Osteocyte (in vitro differentiated cells): ENCODE results near the gene MTRF1L. TPM values are rescaled to one million over a fixed set of nuclear protein-coding genes. Genes with fewer than 3 reads are reported as not detected.

Source experiments
- DNase-seq: peaks from one replicate; pipeline ENCODE4 v3.0.0; 2021; ENCODE audit warnings: mixed read lengths; ENCODE audit not compliant: unreplicated experiment; ENCODE audit errors: extremely low spot score
- H3K27ac Mint-ChIP-seq: one replicate; pipeline ENCODE4 v1.8.0; 2021; ENCODE audit warnings: mild to moderate bottlenecking, mixed read lengths; ENCODE audit not compliant: unreplicated experiment
- H3K27me3 Mint-ChIP-seq: one replicate; pipeline ENCODE4 v1.8.0; 2021; ENCODE audit warnings: mixed read lengths; ENCODE audit not compliant: unreplicated experiment
- H3K36me3 Mint-ChIP-seq: one replicate; pipeline ENCODE4 v1.8.0; 2021; ENCODE audit warnings: mixed read lengths; ENCODE audit not compliant: unreplicated experiment
- H3K4me1 Mint-ChIP-seq: one replicate; pipeline ENCODE4 v1.8.0; 2021; ENCODE audit warnings: mixed read lengths; ENCODE audit not compliant: unreplicated experiment
- H3K4me3 Mint-ChIP-seq: one replicate; pipeline ENCODE4 v1.8.0; 2021; ENCODE audit warnings: mild to moderate bottlenecking, moderate library complexity, mixed read lengths; ENCODE audit not compliant: unreplicated experiment
- H3K9me3 Mint-ChIP-seq: one replicate; pipeline ENCODE4 v1.8.0; 2021; ENCODE audit warnings: mixed read lengths; ENCODE audit not compliant: unreplicated experiment
- total RNA-seq: library from RNA; stranded (reverse); gene quantifications from 2 replicates; pipeline ENCODE4 v1.2.1, GENCODE V29; 2021
- TF ChIP-seq, protein P1 (sequence below): fragments of 200-600 bp; sonication (generic); IDR thresholded peaks from 2 replicates; pipeline ENCODE4 v1.5.0; 2021; ENCODE audit warnings: antibody characterized with exemption, mild to moderate bottlenecking, moderate library complexity

The MTRF1L gene
- total RNA-seq, 1 donor from 2014 or later = 15.9 TPM

DNA sequence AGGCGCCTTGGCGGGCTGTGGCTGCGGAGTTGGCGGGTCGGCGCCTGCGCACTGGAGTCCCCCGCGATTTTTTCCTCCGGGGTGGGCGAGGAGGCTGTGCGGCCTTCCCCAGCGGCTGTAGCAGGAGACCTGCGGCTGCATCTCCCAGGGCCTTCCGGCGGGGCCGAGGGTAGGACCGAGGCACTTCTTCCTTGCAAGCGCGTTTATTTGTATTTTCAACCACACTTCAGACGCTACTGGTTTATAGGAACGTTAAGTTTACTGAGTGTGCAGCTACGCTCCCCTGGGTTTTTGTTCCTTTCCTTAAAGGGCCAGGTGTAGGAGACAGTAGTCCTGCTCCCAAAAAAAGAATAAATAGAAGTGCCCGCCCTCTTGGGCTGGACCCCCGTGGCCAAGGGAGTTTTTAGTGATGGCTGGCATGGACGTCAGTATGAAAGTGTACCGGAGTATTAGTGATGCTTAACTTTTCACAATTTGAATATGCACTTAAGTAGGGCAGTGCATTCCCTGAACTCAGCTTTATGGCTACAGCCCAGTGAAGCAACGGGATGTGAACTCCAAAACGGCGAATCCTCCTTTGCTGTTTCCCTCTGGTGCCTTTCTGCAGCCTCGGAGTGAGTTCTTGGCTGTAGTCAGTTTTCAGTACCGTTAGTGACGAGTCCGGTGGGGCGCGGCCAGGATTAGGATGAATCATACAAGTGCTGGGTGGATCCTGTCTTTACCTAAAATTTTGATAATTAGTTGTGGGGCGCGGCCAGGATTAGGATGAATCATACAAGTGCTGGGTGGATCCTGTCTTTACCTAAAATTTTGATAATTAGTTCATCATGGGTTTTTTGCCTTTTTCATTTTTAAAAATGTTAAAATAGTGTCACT, 18.6 kb downstream of the MTRF1L start:
- peak overlapping the region; percentile 99 for H3K27ac Mint-ChIP-seq
- no peaks in the 10 kb centered on the region for H3K36me3 Mint-ChIP-seq
- peaks cover 39% of the 10 kb centered on the region for H3K4me1 Mint-ChIP-seq
- H3K4me3 Mint-ChIP-seq = peak overlapping the region; percentile 98
- TF ChIP-seq, protein P1, sequence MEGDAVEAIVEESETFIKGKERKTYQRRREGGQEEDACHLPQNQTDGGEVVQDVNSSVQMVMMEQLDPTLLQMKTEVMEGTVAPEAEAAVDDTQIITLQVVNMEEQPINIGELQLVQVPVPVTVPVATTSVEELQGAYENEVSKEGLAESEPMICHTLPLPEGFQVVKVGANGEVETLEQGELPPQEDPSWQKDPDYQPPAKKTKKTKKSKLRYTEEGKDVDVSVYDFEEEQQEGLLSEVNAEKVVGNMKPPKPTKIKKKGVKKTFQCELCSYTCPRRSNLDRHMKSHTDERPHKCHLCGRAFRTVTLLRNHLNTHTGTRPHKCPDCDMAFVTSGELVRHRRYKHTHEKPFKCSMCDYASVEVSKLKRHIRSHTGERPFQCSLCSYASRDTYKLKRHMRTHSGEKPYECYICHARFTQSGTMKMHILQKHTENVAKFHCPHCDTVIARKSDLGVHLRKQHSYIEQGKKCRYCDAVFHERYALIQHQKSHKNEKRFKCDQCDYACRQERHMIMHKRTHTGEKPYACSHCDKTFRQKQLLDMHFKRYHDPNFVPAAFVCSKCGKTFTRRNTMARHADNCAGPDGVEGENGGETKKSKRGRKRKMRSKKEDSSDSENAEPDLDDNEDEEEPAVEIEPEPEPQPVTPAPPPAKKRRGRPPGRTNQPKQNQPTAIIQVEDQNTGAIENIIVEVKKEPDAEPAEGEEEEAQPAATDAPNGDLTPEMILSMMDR = no peak
- H3K9me3 Mint-ChIP-seq = no peaks in the 10 kb centered on the region
- DNase-seq = peak; percentile 88
- no peaks in the 10 kb centered on the region for H3K27me3 Mint-ChIP-seq

DNA sequence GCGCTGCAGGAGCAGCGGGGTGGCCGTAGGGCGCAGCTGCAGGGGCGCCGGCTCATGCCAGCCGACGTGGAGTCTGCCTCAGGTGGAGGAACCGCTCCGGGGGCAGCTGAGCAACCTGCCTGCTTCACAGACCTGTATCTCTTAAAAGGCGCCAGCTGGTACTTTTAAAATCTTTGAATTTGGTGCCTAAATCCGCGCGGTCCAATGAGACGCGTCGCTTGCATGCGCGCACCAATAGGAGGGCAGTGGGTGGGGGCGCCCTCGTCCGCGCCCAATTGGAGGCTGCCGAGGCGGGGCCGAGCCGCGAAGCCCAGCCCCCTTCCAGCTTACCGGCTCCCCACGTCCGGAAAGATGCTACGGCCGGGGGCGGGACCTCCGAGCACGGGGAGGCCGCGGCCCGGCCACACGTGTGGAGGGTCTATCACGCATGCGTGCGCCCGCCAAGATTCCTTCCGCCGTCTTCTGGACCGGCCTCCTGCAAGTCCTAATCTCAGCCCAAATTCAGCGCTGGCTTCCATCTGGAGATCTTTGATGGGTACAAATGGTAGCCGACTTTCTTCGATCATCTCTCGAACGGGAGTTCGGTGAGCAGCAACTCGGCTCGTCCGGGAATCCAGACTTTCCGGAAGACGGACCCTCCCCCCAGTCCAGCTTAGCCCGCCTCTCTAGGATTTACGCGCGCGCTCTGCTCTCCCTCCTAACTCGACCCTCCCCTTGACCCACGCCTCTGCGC, 19.4 kb downstream of the MTRF1L start, which contains the start of gene FBXO5:
Gene FBXO5 (minus strand): TSS at position 138 of the 733 bp plus-strand sequence. CDS start 82 bp downstream, at position 56.
- Mint-ChIP-seq H3K4me3 (peak within 1 kb of the TSS; percentile 98), H3K36me3 (no peaks in the 10 kb centered on the region), H3K27ac (peak within 1 kb of the TSS; percentile 99), H3K9me3 (no peaks in the 10 kb centered on the region), H3K4me1 (peaks cover 46% of the 10 kb centered on the region), H3K27me3 (no peaks in the 10 kb centered on the region)
- TF ChIP-seq, protein P1 = no peak
- DNase-seq = peak; percentile 99

DNA sequence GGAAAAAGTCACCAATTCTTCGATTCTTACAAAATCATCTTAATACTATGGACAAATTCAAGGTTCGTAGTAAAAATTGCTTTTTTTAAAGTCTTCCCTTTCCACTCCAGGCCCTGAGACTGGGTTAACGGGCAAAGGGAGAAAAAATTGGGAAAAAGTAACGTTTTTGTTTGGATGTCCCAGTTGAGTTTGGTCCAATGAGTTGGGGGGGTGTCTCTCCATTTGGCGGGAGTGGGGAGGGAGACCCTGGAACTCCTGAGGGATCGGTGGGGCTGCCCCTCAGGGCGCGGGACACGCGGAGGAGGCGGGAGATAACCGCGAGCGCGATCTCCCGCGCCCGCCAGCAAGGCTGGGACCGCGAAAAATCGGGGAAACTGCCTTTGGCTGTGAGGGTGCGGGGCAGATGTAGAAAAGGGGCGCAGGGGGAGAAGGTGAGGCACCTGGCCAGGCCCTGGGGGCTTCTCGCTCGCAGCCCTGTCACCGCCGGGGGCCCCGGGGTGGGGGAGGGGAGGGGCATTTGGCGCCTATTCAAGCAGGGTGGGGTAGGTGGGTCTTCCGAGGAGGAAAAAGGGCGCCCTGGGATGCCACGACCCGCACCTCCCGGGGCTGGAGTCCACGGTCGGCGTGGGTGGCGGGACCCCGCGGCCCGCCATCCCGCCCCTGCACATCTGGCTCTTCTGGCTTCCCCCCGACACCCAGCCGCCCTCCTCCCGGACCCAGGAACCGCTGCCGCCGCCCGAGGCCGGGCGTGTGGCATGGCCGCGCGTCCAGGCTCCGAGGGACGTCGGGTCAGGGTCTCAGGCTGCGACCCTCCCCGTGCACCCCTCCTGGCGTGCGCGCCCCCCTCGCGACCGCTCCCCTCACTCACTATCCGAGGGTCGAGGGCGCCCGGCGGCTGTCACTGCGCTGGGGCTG, 20.3 kb downstream of the MTRF1L start:
- no peaks in the 10 kb centered on the region for H3K9me3 Mint-ChIP-seq
- H3K4me3 Mint-ChIP-seq = peak overlapping the region; percentile 98
- H3K36me3 Mint-ChIP-seq = no peaks in the 10 kb centered on the region
- H3K27me3 Mint-ChIP-seq = no peaks in the 10 kb centered on the region
- peaks cover 53% of the 10 kb centered on the region for H3K4me1 Mint-ChIP-seq
- peak overlapping the region; percentile 52 for H3K27ac Mint-ChIP-seq
- DNase-seq = no peak
- TF ChIP-seq, protein P1 = no peak

DNA sequence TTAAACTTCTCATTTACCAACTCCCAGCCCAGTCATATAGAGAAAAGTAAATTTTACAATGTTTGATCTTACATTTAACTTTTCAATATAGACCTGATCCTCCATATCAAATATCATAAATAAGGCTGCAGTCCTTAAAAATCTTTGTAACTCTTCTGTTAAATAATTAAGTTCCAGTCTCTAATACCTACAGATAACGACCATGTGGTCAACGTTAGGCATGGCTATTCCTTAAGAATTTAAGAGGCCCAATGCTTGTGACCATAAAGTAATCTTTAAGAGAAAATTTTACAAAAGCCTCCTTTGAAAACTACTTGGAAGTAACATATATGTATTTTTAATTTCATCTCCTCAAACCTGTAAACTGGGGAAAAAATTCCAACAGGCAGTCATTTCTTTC, 21.3 kb downstream of the MTRF1L start:
- Mint-ChIP-seq H3K36me3 (no peaks in the 10 kb centered on the region), H3K4me1 (peaks cover 58% of the 10 kb centered on the region), H3K9me3 (no peaks in the 10 kb centered on the region), H3K27ac (peak overlapping the region; percentile 9), H3K4me3 (peak overlapping the region; percentile 85), H3K27me3 (no peaks in the 10 kb centered on the region)
- no peak for DNase-seq
- TF ChIP-seq, protein P1 = no peak
